Measurements from ENCODE around the gene OR4D1.

DNA sequence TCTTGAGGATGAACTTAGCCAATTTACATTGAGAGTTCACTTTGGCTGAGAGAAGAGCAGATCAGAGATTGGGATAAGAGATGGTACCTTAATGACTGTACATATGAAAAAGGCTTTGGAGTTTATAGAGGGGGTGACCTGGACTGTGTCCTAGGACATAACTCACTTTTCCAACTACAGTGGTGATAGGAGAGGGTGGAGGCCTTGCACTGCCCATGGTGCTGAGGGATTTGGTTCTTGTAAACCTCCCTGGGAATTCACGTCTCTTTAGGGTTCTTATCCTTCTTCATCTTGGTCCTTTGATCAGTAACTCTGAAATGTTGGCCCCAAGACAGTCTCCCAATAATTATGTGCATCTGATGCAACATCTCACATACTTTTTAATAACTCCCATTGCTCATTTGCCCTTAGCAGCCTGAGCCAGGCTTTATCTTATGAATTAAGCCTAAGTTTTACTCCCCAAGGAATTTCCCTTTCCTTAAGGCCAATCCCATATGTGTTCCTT, at the start of gene OR4D1:
- TF ChIP-seq, protein P1, sequence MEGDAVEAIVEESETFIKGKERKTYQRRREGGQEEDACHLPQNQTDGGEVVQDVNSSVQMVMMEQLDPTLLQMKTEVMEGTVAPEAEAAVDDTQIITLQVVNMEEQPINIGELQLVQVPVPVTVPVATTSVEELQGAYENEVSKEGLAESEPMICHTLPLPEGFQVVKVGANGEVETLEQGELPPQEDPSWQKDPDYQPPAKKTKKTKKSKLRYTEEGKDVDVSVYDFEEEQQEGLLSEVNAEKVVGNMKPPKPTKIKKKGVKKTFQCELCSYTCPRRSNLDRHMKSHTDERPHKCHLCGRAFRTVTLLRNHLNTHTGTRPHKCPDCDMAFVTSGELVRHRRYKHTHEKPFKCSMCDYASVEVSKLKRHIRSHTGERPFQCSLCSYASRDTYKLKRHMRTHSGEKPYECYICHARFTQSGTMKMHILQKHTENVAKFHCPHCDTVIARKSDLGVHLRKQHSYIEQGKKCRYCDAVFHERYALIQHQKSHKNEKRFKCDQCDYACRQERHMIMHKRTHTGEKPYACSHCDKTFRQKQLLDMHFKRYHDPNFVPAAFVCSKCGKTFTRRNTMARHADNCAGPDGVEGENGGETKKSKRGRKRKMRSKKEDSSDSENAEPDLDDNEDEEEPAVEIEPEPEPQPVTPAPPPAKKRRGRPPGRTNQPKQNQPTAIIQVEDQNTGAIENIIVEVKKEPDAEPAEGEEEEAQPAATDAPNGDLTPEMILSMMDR (IDR thresholded peaks at IDR 0.05), result no peak
- TF ChIP-seq POLR2AphosphoS5 (IDR thresholded peaks at IDR 0.05), result no peak
- TF ChIP-seq POLR2A (IDR thresholded peaks at IDR 0.05), result no peak
